ENCODE measurements around the gene GSTM3. TPM values are rescaled to one million over a fixed set of nuclear protein-coding genes. Genes with fewer than 3 reads are reported as not detected.

GSTM3 gene
- total RNA-seq, 1 donor from 2014 or later: 26.1 TPM

- Mint-ChIP-seq H3K27ac (ENCODE audit: unreplicated experiment) (no peak overlapping the region), H3K36me3 (ENCODE audit: low read depth, unreplicated experiment) (no peaks in the 10 kb centered on the region), H3K4me1 (ENCODE audit: low read depth, unreplicated experiment) (peaks cover 4% of the 10 kb centered on the region), H3K27me3 (ENCODE audit: low read depth, unreplicated experiment) (peaks cover 39% of the 10 kb centered on the region), H3K9me3 (ENCODE audit: unreplicated experiment) (no peaks in the 10 kb centered on the region), H3K4me3 (ENCODE audit: unreplicated experiment) (no peak overlapping the region)
- Histone ChIP-seq H3K79me2 (ENCODE audit: insufficient read depth, low read length) (no peaks in the 10 kb centered on the region), H2AFZ (ENCODE audit: low read depth, low read length) (no peak overlapping the region), H3K9ac (ENCODE audit: low read length) (no peak overlapping the region), H3K27ac (ENCODE audit: low read depth, low read length) (no peak overlapping the region), H3K9me3 (ENCODE audit: insufficient read depth, low read depth, low read length) (no peaks in the 10 kb centered on the region), H4K20me1 (ENCODE audit: insufficient read depth, low read length) (no peaks in the 10 kb centered on the region), H3K4me2 (ENCODE audit: low read length) (no peak overlapping the region), H3K4me3 (ENCODE audit: insufficient read depth, low read depth, low read length) (no peak overlapping the region), H3K36me3 (ENCODE audit: insufficient read depth, low read length) (no peaks in the 10 kb centered on the region), H3K4me1 (ENCODE audit: insufficient read depth, low read length) (peaks cover 6% of the 10 kb centered on the region), H3K27me3 (ENCODE audit: insufficient read depth, low read length) (no peaks in the 10 kb centered on the region)
- FAIRE-seq: no peak
- DNase-seq (ENCODE audit: low read depth): peak; percentile 15
- TF ChIP-seq, protein P1, sequence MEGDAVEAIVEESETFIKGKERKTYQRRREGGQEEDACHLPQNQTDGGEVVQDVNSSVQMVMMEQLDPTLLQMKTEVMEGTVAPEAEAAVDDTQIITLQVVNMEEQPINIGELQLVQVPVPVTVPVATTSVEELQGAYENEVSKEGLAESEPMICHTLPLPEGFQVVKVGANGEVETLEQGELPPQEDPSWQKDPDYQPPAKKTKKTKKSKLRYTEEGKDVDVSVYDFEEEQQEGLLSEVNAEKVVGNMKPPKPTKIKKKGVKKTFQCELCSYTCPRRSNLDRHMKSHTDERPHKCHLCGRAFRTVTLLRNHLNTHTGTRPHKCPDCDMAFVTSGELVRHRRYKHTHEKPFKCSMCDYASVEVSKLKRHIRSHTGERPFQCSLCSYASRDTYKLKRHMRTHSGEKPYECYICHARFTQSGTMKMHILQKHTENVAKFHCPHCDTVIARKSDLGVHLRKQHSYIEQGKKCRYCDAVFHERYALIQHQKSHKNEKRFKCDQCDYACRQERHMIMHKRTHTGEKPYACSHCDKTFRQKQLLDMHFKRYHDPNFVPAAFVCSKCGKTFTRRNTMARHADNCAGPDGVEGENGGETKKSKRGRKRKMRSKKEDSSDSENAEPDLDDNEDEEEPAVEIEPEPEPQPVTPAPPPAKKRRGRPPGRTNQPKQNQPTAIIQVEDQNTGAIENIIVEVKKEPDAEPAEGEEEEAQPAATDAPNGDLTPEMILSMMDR (IDR thresholded peaks at IDR 0.05; ENCODE audit: insufficient read depth, low read depth, low read length): no peak
- no peak for TF ChIP-seq EZH2 (IDR thresholded peaks at IDR 0.05; ENCODE audit: insufficient read depth, low read length)
These were observed 22.3 kb downstream of the GSTM3 start for GRCh38 chr1:109718495-109718894.

GRCh38 chr1:109717729-109718128 lies 23.1 kb downstream of the GSTM3 start:
- no peak for DNase-seq (ENCODE audit: low read depth)
- Histone ChIP-seq H3K27me3 (ENCODE audit: insufficient read depth, low read length) (no peaks in the 10 kb centered on the region), H3K9ac (ENCODE audit: low read length) (no peak overlapping the region), H3K27ac (ENCODE audit: low read depth, low read length) (no peak overlapping the region), H4K20me1 (ENCODE audit: insufficient read depth, low read length) (no peaks in the 10 kb centered on the region), H3K36me3 (ENCODE audit: insufficient read depth, low read length) (no peaks in the 10 kb centered on the region), H3K79me2 (ENCODE audit: insufficient read depth, low read length) (no peaks in the 10 kb centered on the region), H2AFZ (ENCODE audit: low read depth, low read length) (no peak overlapping the region), H3K9me3 (ENCODE audit: insufficient read depth, low read depth, low read length) (no peaks in the 10 kb centered on the region), H3K4me2 (ENCODE audit: low read length) (no peak overlapping the region), H3K4me1 (ENCODE audit: insufficient read depth, low read length) (peaks cover 6% of the 10 kb centered on the region), H3K4me3 (ENCODE audit: insufficient read depth, low read depth, low read length) (no peak overlapping the region)
- no peaks in the 10 kb centered on the region for H3K36me3 Mint-ChIP-seq (ENCODE audit: low read depth, unreplicated experiment)
- H3K4me1 Mint-ChIP-seq (ENCODE audit: low read depth, unreplicated experiment): peaks cover 4% of the 10 kb centered on the region
- no peak overlapping the region for H3K4me3 Mint-ChIP-seq (ENCODE audit: unreplicated experiment)
- TF ChIP-seq, protein P1 (IDR thresholded peaks at IDR 0.05; ENCODE audit: insufficient read depth, low read depth, low read length): no peak
- no peak for TF ChIP-seq EZH2 (IDR thresholded peaks at IDR 0.05; ENCODE audit: insufficient read depth, low read length)
- H3K27ac Mint-ChIP-seq (ENCODE audit: unreplicated experiment): no peak overlapping the region
- peaks cover 43% of the 10 kb centered on the region for H3K27me3 Mint-ChIP-seq (ENCODE audit: low read depth, unreplicated experiment)
- FAIRE-seq: no peak
- no peaks in the 10 kb centered on the region for H3K9me3 Mint-ChIP-seq (ENCODE audit: unreplicated experiment)

GRCh38 chr1:109716570-109717090 lies 24.2 kb downstream of the GSTM3 start:
- Histone ChIP-seq H3K4me2 (ENCODE audit: low read length) (no peak overlapping the region), H3K4me1 (ENCODE audit: insufficient read depth, low read length) (peaks cover 8% of the 10 kb centered on the region), H3K36me3 (ENCODE audit: insufficient read depth, low read length) (no peaks in the 10 kb centered on the region), H2AFZ (ENCODE audit: low read depth, low read length) (no peak overlapping the region), H3K27me3 (ENCODE audit: insufficient read depth, low read length) (no peaks in the 10 kb centered on the region), H3K27ac (ENCODE audit: low read depth, low read length) (no peak overlapping the region), H3K9ac (ENCODE audit: low read length) (no peak overlapping the region), H3K4me3 (ENCODE audit: insufficient read depth, low read depth, low read length) (no peak overlapping the region), H4K20me1 (ENCODE audit: insufficient read depth, low read length) (no peaks in the 10 kb centered on the region), H3K9me3 (ENCODE audit: insufficient read depth, low read depth, low read length) (no peaks in the 10 kb centered on the region), H3K79me2 (ENCODE audit: insufficient read depth, low read length) (no peaks in the 10 kb centered on the region)
- TF ChIP-seq EZH2 (IDR thresholded peaks at IDR 0.05; ENCODE audit: insufficient read depth, low read length): no peak
- TF ChIP-seq, protein P1 (IDR thresholded peaks at IDR 0.05; ENCODE audit: insufficient read depth, low read depth, low read length): no peak
- FAIRE-seq (no peak), DNase-seq (ENCODE audit: low read depth) (no peak)
- Mint-ChIP-seq H3K36me3 (ENCODE audit: low read depth, unreplicated experiment) (no peaks in the 10 kb centered on the region), H3K4me1 (ENCODE audit: low read depth, unreplicated experiment) (peaks cover 4% of the 10 kb centered on the region), H3K27ac (ENCODE audit: unreplicated experiment) (no peak overlapping the region), H3K4me3 (ENCODE audit: unreplicated experiment) (no peak overlapping the region), H3K27me3 (ENCODE audit: low read depth, unreplicated experiment) (peaks cover 43% of the 10 kb centered on the region), H3K9me3 (ENCODE audit: unreplicated experiment) (no peaks in the 10 kb centered on the region)

All from astrocyte (in vitro differentiated cells and primary cell).